Upper lobe of left lung (tissue), 4 donors: Measurements from ENCODE around the gene DYNC1LI1.

Experiments
- EP300 ChIP-seq, 4 donors: sonication (generic); formaldehyde crosslinking; IDR thresholded peaks; one replicate each; pipeline ENCODE4 v1.5.1; 2017; ENCODE audit warnings: antibody characterized with exemption in 4 of 4, control low read depth in 2 of 4
- POLR2A ChIP-seq, 4 donors: fragments of 450-650 bp; IDR thresholded peaks; one replicate each; pipeline ENCODE4 v1.5.1; 2016 to 2017; ENCODE audit warnings: antibody characterized with exemption in 4 of 4, mild to moderate bottlenecking in 2 of 4
- POLR2AphosphoS5 ChIP-seq, 2 donors: sonication (generic); formaldehyde crosslinking; IDR thresholded peaks; one replicate each; pipeline ENCODE4 v1.5.1; 2017; ENCODE audit warnings: antibody characterized with exemption in 2 of 2
- TF ChIP-seq, protein P1 (sequence below), 6 experiments: fragments of 450-650 bp in 4 of 6; fragments of 200-600 bp in 2 of 6; sonication (generic) in 2 of 6; IDR thresholded peaks; one replicate each; pipeline ENCODE4 v1.5.1; 2016 to 2019; ENCODE audit warnings: antibody characterized with exemption in 6 of 6

DNA sequence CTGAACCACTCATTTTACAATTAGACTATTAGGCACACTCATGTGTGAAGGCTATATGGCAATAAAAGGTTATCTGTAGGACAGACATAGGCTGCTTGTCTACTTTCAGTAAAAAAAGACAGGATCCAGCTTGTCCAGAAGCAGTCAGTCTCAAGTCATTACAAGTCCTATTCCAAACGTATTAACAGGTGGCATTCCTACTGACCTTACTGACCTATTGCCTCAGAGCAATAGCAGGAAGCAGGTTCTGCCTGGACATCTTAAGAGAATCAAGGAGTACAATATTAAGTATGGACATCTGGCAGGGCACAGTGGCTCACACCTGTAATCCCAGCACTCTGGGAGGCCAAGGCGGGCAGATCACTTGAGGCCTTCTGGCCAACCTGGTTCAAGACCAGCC is 75.0 kb downstream of the DYNC1LI1 start:
- TF ChIP-seq POLR2AphosphoS5 (IDR thresholded peaks at IDR 0.05): no peak
- TF ChIP-seq POLR2A (IDR thresholded peaks at IDR 0.05): no peak
- TF ChIP-seq, protein P1, sequence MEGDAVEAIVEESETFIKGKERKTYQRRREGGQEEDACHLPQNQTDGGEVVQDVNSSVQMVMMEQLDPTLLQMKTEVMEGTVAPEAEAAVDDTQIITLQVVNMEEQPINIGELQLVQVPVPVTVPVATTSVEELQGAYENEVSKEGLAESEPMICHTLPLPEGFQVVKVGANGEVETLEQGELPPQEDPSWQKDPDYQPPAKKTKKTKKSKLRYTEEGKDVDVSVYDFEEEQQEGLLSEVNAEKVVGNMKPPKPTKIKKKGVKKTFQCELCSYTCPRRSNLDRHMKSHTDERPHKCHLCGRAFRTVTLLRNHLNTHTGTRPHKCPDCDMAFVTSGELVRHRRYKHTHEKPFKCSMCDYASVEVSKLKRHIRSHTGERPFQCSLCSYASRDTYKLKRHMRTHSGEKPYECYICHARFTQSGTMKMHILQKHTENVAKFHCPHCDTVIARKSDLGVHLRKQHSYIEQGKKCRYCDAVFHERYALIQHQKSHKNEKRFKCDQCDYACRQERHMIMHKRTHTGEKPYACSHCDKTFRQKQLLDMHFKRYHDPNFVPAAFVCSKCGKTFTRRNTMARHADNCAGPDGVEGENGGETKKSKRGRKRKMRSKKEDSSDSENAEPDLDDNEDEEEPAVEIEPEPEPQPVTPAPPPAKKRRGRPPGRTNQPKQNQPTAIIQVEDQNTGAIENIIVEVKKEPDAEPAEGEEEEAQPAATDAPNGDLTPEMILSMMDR (IDR thresholded peaks at IDR 0.05): no peak
- TF ChIP-seq EP300 (IDR thresholded peaks at IDR 0.05): no peak
